GM12873 (cell line): ENCODE data around the gene NBL1.

ENCODE experiments used
- CTCF ChIP-seq: IDR thresholded peaks from 2 replicates; pipeline ENCODE4 v1.5.1; 2012; ENCODE audit warnings: low read depth, mild to moderate bottlenecking, moderate library complexity, low read length, control low read depth; ENCODE audit not compliant: insufficient read depth; ENCODE audit errors: missing control alignments

NBL1 gene

GRCh38 chr1:19706136-19706535 lies 62.0 kb downstream of the NBL1 start:
- no peak for TF ChIP-seq CTCF
